NK-92 (cell line): ENCODE data around the gene TBX15.

Experiments used
- DNase-seq: peaks from one replicate; lab custom pipeline; 2025; ENCODE audit not compliant: unreplicated experiment; lab: John Stamatoyannopoulos, UW

Gene TBX15

DNA sequence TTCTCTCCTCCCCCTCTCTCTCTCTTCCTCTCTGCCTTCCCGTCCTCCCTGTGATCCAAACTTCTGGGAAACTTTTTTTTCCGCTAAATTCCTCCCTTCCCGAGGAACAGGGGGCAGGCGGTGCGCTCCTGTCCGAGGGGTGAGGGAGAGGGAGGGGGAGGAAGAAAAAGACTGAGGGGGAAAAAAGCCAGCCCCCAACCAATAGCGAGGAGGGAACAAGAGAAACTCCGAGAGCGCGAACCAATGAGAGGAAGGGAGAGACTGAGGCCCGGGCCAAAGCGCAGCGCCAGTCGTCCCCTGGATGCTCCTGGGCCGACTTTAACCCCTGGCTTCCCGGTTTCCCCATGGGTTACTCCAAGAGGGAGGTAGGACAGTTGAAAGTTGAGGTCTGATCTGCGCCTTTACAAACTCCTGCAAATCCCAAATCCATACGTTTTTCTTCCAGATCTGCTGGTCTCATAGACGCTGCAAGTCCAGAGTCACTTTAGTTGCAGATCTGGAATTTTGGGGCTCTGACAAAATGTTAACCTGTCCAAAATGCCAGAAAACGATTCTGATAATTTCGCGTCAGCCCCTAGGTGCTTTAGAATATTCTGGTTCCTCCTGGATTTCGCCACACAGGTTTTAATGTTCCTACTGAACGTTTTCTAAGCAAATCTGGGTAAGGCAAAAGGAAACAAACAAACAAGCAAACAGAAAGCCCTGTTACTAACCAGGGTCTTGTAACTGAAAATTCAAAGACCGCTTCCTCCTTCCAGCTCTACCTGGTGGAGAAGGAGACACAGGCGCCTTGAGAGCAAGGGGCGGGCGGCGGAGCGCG, at the start of gene TBX15:
TBX15 (minus strand) TSS at position 158 of the 820 bp plus-strand sequence. CDS start 548 bp downstream, outside the sequence.
- no peak for DNase-seq

DNA sequence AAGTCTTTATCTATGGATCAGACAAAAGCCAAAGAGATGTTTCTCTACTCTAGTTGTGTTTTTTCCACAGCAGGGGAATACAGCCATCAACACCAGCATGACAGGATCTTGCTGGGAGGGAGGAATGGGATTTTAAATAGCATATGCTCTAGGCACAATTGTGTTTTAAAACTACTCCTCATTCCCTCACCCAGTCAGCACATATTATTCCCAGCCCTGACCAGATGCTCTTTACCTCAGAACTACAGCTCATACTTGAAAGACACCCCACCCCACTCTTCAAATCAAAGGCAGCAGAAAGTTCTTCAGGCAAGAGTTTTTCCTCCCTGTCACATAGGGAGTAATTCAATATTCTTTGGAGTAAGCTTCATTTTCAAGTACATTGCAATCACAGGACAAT, 46.2 kb upstream of the TBX15 start:
- DNase-seq = no peak

GRCh38 chr1:119032986-119033385, 44.8 kb upstream of the TBX15 start:
- no peak for DNase-seq

GRCh38 chr1:119027759-119028158, 39.6 kb upstream of the TBX15 start:
- no peak for DNase-seq

- no peak for DNase-seq
Observed at GRCh38 chr1:119026956-119027355, 38.8 kb upstream of the TBX15 start.

GRCh38 chr1:119015547-119015946, 27.4 kb upstream of the TBX15 start:
- no peak for DNase-seq

- DNase-seq = no peak
Observed at GRCh38 chr1:119012383-119012782, 24.2 kb upstream of the TBX15 start.

GRCh38 chr1:119011706-119012105, 23.6 kb upstream of the TBX15 start:
- DNase-seq = no peak

DNA sequence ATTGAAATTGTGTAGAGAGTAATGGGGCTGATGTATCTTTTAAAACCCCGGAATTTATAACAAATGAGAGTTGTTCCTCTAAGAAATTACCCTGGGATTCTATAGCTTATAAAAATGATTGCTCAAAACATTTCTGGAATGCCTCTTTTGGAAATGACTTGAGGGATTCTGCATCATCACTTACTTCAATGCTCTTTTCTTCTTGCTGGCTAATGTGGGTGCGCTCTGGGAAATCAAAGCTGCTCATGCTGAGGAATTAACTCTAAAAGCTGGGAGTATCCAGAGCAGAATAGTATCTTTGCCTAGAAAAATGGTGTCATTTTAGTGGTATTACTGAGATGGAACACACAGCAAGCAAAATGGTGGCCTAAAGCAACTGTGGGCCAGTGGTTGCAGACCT, 23.0 kb upstream of the TBX15 start:
- no peak for DNase-seq

DNA sequence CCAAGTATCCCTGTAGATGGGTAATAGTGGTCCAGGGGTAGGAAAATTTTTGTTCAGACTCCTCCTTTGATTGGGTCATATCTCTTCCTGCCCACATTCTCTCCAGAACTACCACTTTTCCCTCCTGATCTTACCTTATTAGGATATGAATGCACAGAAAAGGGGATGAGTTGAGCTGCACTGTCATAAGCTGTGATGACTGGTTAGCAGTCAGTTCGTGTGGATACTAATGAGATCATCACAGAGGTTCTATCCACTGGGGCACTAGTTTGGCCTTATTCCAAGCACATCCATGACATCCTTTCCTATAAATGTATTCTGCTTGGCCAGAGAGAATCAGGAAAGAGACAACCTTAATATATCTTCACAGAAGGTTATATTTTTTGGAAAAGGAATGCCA, 22.1 kb upstream of the TBX15 start:
- DNase-seq = no peak

DNA sequence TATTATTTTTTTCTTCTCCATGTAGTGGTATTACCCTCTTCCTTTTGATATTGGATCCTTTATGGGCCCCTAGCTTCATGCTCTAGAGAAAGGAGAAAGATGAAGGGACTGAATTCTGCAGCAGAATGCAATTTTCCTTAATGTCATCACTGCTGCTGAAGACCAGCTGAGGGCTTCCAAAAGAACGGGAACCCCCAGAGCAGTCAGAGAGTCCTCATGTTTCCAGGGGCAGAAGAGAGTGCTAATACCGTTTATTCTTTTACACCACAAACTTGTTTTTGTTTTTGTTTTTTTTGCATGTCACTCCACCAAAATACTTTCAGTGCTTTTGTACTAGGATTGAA, 21.1 kb upstream of the TBX15 start:
- DNase-seq = no peak

- no peak for DNase-seq
Observed at GRCh38 chr1:119008483-119009311, 20.6 kb upstream of the TBX15 start.

- no peak for DNase-seq
Observed at GRCh38 chr1:119007670-119008482, 19.7 kb upstream of the TBX15 start.

DNA sequence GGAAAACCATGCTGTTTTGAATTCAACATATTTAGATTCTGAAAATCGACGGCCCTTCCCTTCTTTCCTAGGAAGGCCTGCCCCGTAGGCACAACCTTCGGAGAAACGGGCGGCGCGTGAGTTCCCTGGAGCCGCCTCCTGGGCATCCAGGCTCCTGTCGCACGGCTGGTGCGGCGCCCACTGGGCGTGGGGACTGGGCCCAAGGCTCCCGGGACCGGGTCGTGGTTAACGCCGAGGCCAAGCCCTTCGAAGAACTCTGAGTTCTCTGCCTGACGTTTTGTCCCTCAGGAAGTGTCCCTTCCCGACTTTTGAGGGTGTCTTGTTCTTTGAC, 19.2 kb upstream of the TBX15 start:
- DNase-seq = no peak

GRCh38 chr1:119006406-119007279, 18.5 kb upstream of the TBX15 start:
- DNase-seq = no peak

DNA sequence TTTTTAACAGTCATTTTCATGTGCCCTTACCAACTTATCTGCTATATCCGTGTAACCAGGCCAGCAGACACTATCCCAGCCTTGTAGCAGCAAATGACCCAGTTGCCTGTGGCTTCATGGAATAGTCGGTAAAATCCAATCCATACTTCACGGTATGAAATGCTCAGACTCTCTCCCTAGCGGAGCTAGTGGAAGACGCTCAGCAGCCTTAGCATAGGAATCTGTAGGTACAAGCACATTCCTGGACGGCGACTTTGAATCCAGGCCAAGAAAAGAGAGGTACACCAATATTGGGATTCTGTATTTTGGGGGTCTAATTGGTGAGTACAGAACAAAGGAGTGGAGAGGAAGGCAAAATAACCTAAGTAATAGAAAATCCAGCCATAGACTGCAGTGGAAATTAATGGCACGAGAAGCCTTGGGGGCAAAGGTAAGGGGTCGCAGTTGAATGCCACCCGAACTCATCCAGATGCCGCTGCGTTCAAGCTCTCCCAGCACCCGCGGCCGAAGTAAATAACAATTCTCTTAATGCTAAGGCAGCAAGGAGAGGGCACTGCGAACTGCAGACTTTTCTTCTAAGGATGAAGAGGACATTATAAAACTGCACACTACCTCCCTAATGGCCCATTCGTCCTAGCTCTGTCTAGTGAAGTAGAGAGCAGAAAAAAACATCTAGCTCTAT, 17.7 kb upstream of the TBX15 start:
- no peak for DNase-seq

DNA sequence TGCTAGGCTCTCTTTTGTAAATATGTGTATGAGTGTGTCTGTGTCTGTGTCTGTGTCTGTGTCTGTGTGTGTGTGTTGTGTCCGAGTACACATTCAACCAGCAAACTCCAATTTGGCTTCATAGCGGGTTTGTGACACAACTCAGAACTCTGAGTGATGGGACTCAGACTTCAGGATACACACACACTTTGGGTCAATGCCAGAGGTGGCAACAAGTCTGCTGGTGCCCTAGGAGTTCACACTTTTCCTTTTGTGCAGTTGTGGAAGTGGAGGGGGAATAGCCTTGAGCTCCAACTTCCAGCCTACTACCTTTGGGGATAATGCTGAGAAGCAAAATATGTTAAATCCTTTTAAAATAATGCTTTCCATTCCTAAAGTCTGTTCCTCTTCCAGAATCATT, 16.6 kb upstream of the TBX15 start:
- no peak for DNase-seq

DNA sequence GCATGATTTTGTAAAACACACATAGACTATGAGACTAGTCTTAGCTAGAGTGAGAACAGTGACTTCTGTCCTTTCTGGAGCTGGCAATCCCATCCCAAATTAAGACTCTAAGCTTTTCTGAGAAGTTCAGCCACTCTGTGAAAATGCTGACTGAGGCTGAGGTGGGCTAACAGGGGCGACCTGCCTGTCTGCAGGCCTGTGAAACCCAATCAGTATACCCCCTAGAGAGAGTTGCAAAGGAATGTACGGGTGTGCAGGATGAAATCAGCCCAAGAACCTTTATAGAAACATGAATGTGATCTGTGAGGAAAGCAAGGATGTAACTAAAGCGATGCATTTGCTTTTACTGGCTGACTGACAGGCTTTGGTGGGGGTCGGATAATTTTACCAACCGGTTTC, 16.0 kb upstream of the TBX15 start:
- no peak for DNase-seq

GRCh38 chr1:119003413-119004128, 15.4 kb upstream of the TBX15 start:
- no peak for DNase-seq
